D721Med (cell line): ENCODE data around the gene ZNF438.

ENCODE experiments used
- DNase-seq: peaks from one replicate; pipeline ENCODE4 v3.0.0; 2011; ENCODE audit warnings: low spot score; ENCODE audit not compliant: insufficient read length
- FAIRE-seq: peaks from 2 replicates; lab custom pipeline; 2011; peaks lifted over from hg19 to GRCh38; lab: Jason Lieb, UNC
- TF ChIP-seq, protein P1 (sequence below): IDR thresholded peaks from 2 replicates; pipeline ENCODE4 v1.5.1; 2012; ENCODE audit warnings: mild to moderate bottlenecking, control low read depth; ENCODE audit not compliant: insufficient read depth; ENCODE audit errors: missing control alignments

Gene ZNF438

DNA sequence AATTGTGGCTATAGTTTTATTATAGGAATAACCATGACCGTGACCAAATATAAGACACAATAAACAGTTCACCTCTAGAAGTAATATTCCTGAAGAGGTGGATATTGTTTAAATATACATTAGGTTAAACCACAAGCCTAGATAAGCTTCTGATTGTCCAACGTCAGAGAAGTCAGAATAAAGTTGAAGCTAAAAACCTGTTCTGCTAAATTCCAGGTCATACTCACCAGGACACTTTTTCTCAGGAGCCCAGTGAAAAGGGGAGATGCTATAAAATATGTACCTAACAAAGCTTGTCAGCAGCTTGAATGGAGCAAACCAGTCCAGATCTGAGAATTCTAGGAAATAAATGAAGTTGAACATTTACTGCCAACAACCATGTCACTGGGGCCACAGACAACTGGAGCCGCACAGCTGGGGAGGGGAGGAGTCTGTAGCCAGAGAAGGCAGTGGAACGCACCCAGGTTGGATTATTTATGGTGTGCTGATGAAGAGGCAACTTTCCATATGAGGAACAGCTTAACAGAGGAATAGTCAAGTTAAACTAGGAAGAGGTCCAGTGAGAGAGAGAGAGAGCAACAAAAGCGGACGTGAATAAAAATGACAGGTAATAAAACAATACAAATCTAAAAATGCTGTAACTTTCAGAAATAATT lies 191.1 kb downstream of the ZNF438 start:
- DNase-seq (no peak), FAIRE-seq (no peak)
- TF ChIP-seq, protein P1, sequence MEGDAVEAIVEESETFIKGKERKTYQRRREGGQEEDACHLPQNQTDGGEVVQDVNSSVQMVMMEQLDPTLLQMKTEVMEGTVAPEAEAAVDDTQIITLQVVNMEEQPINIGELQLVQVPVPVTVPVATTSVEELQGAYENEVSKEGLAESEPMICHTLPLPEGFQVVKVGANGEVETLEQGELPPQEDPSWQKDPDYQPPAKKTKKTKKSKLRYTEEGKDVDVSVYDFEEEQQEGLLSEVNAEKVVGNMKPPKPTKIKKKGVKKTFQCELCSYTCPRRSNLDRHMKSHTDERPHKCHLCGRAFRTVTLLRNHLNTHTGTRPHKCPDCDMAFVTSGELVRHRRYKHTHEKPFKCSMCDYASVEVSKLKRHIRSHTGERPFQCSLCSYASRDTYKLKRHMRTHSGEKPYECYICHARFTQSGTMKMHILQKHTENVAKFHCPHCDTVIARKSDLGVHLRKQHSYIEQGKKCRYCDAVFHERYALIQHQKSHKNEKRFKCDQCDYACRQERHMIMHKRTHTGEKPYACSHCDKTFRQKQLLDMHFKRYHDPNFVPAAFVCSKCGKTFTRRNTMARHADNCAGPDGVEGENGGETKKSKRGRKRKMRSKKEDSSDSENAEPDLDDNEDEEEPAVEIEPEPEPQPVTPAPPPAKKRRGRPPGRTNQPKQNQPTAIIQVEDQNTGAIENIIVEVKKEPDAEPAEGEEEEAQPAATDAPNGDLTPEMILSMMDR: no peak

DNA sequence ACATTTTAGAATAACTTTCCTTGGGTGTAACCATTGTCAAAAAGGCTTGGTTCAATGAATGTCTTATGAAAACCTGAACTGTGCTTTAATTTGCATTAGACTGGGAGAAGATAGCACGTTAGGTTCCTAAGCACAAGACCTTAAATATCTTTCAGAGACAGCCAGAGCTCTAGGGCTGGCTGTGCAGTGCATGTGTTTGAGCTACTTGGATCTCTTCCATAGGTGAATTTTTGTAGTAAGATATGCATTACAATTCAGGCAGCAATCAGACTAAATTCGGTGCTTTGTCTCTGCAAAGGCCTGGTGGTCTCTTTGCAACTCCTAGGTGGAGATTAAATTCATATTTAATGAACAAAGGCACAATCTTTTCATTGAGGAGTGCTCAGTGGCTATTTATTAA lies 192.0 kb downstream of the ZNF438 start:
- no peak for DNase-seq

DNA sequence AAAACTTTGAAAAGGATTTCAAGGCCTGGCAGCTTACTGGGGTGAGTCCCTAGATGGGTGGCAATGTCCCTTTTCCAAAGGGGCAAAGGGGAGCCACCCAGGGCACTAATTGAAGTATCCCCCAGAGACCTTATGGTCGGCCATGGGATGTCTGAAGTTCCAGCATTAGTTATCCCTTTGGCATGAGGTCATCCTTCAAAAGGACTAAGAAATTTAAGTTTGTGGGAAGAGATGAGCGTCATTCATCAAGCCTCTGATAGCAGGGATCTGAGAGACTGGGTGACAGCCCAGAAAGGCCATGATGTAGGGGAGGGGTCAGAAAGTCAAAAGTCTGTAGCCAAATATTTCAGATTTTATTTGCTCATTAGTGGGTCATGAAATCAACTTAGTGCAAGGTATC lies 195.3 kb downstream of the ZNF438 start:
- TF ChIP-seq, protein P1: no peak
- no peak for FAIRE-seq
- no peak for DNase-seq

More for the DNA sequence above, 192.0 kb downstream of the ZNF438 start:
- FAIRE-seq: no peak
- TF ChIP-seq, protein P1: no peak

DNA sequence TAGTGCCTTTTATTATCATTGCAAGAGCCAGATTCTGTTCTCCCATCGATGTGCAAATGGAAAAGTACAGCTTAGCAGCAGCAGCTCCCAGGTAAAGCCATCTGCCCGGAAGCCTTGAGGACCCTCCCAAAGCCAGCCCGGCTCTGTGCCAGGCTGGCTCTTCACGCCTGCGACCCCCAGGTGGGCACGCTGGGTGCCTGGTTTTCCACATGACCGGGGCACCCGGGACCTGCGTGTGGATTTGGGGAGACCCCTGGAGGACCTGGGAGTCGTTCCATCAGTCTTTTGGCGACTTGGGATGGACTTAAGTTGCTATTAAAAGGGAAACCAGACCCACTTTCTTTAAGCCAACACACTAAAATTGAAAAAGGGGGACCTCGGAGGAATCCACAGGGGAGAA lies 196.5 kb downstream of the ZNF438 start:
- no peak for FAIRE-seq
- no peak for DNase-seq
- TF ChIP-seq, protein P1: no peak

DNA sequence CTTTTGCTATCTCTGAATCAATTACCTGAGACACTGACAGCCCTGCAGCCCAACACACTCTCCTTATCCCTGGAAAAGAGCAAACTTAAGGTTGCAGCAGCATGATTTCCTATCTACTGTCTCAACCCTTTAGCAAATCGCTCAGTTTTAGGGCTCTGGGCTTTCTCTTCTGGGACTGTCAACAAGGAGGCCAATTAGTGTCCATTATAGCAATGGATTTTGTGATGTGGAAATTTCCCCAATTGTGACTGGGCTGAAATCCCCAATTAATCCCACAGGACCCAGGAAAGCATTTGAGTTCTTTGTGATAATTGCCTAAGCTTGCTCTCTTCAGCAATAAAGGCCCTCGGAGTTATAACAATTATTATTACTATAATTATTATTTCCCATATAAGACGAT lies 197.0 kb downstream of the ZNF438 start:
- no peak for FAIRE-seq
- TF ChIP-seq, protein P1: no peak
- DNase-seq: no peak

DNA sequence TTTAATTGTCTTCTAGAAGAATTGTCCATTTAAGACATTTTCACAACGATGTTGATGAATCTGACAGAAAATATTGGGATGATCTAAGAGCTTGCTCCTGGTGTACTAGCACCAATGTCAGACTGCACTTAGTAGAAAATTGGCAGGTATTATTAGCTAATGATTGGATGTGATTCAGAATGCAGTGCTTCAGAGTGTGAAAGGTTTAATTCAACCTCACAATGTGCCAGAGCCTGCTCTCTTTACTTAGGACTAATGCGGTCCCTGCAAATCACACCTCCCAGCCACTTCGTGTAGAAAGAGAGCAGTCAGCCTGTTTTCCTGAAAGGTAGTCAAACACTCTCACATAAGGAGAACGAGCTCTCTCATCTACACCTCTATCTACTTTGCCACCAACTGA lies 197.5 kb downstream of the ZNF438 start:
- DNase-seq (no peak), FAIRE-seq (no peak)
- TF ChIP-seq, protein P1: no peak

DNA sequence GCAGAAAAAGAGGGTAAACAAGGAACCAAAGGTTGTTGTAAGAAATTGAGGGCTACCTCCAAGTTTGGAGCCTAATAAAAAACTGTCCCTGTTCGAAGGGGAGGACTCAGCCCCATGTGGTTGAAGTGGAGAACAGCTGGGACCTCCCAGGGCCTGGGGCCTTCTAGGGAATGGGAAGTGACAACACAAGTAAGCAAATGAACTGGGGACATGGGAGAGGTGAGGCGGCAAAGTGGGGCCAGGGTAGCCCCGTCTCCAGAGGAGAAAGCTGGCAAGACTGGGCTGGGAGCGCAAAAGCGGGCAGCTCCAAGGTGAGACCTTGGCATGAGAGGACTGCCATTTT lies 198.1 kb downstream of the ZNF438 start:
- DNase-seq (no peak), FAIRE-seq (no peak)
- TF ChIP-seq, protein P1: no peak
